ENCODE results near the gene RASGRF1.

Gene RASGRF1

GRCh38 chr15:78933187-78933822, 157.3 kb downstream of the RASGRF1 start:
- H3K27ac ChIP-seq, result peak overlapping the region; percentile 93
- TF ChIP-seq, protein P1, sequence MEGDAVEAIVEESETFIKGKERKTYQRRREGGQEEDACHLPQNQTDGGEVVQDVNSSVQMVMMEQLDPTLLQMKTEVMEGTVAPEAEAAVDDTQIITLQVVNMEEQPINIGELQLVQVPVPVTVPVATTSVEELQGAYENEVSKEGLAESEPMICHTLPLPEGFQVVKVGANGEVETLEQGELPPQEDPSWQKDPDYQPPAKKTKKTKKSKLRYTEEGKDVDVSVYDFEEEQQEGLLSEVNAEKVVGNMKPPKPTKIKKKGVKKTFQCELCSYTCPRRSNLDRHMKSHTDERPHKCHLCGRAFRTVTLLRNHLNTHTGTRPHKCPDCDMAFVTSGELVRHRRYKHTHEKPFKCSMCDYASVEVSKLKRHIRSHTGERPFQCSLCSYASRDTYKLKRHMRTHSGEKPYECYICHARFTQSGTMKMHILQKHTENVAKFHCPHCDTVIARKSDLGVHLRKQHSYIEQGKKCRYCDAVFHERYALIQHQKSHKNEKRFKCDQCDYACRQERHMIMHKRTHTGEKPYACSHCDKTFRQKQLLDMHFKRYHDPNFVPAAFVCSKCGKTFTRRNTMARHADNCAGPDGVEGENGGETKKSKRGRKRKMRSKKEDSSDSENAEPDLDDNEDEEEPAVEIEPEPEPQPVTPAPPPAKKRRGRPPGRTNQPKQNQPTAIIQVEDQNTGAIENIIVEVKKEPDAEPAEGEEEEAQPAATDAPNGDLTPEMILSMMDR (conservative IDR thresholded peaks at IDR 0.05), result no peak; the same call in 1 of the 2 replicates

- TF ChIP-seq, protein P1 (conservative IDR thresholded peaks at IDR 0.05), result no peak
- peak overlapping the region; percentile 93 for H3K27ac ChIP-seq
Measured at GRCh38 chr15:78932258-78932808, 158.2 kb downstream of the RASGRF1 start.

DNA sequence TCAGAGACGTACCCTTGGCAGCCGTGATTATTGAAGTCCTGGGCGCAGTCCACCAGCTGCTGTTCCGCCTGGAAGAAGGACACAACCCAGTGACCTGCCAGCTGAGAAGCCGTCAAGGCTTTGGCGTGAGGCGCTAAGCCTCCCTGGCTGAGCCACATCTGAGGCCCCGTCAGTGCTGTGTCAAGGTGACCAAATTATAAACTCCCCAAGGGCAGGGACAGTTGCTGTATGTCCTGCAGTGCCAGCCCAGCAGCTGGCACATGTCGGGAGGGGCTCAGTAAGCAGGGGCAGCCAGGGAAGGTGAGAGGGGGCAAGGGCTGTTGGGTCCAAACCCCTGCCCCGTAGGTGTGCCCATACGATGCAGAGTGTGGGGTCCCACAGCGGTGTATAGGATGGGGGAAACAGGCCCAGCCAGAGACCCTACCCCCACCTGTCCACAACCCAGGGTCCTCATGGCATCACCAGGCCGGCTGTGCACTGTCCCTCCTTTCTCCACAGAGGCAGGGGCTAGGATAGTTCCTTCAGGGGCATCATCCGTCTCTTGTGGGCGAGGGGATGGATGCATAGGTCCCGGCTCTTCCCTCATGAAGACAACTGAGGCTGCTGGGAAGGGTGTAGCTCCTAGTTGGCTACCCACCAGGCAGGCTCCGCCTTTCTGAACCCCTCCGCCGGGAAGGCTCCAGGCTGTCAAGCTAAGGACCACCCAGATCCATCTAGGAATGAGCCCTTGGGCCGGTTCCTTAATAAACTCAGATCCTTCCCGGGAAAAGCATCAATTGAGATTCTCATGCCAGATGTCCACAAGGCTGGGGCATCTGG, 158.9 kb downstream of the RASGRF1 start:
- H3K27ac ChIP-seq, result peak overlapping the region; percentile 93
- TF ChIP-seq, protein P1 (conservative IDR thresholded peaks at IDR 0.05), result no peak

GRCh38 chr15:78930577-78931388, 159.8 kb downstream of the RASGRF1 start:
- H3K27ac ChIP-seq, result peak overlapping the region; percentile 93
- TF ChIP-seq, protein P1 (conservative IDR thresholded peaks at IDR 0.05), result no peak

- TF ChIP-seq, protein P1 (conservative IDR thresholded peaks at IDR 0.05), result no peak
- peak overlapping the region; percentile 93 for H3K27ac ChIP-seq
Measured at GRCh38 chr15:78929536-78930264, 160.9 kb downstream of the RASGRF1 start.

GRCh38 chr15:78928616-78929093, 161.9 kb downstream of the RASGRF1 start:
- TF ChIP-seq, protein P1 (conservative IDR thresholded peaks at IDR 0.05), result no peak
- peak overlapping the region; percentile 93 for H3K27ac ChIP-seq

DNA sequence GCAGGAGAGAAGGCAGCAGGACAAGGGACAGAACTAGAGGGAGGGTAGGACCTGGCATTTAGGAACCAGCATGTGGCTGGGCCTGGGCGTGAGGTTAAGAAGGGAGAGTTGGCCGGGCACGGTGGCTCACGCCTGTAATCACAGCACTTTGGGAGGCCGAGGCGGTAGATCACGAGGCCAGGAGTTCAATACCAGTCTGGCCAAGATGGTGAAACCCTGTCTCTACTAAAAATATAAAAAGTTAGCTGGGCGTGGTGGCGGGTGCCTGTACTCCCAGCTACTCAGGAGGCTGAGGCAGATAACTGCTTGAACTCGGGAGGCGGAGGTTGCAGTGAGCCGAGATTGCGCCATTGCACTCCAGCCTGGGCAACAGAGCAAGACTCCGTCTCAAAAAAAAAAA, 162.4 kb downstream of the RASGRF1 start:
- H3K27ac ChIP-seq, result peak overlapping the region; percentile 3; the same call in 1 of the 2 replicates
